HepG2 (cell line): ENCODE results near the gene ZNF786. TPM values are rescaled to one million over a fixed set of nuclear protein-coding genes. Genes with fewer than 3 reads are reported as not detected.

Experiments
- ATAC-seq: fragments of 200-7000 bp; cut with Tn5 transposase; 3 replicates; pipeline ENCODE4 v1.9.1; 2020; ENCODE audit warnings: mild to moderate bottlenecking, moderate library complexity
- BruUV-seq: library from RNA; stranded (reverse); fragments of 400-500 nt; replicated peaks from 2 replicates; lab custom pipeline; 2021; lab: Mats Ljungman, UMichigan
- CTCF ChIA-PET: fragments of 300-600 bp; formaldehyde crosslinking; extraction: SDS; loops from one replicate; lab custom pipeline; 2021; ENCODE audit warnings: low total read pairs, inconsistent platforms, low intra/inter-chr PET ratio; lab: Yijun Ruan, JAX
- POLR2A ChIA-PET: fragments of 350-600 bp; sonication (Branson Sonifier 250); formaldehyde crosslinking; loops from one replicate; lab custom pipeline; 2020; ENCODE audit warnings: antibody characterized with exemption, inconsistent platforms; lab: Yijun Ruan, JAX
- DNase-seq: peaks from one replicate; pipeline ENCODE4 v3.0.0-alpha.2; 2015; ENCODE audit warnings: low spot score
- FAIRE-seq: peaks from 3 replicates; lab custom pipeline; 2011; peaks lifted over from hg19 to GRCh38; lab: Jason Lieb, UNC
- H2AFZ ChIP-seq: one replicate; pipeline ENCODE4 v1.6.1; 2011; ENCODE audit warnings: low read length, inconsistent platforms
- H3K27ac ChIP-seq: fragments of 300-600 bp; 3 replicates; pipeline ENCODE4 v1.8.0; 2011; ENCODE audit warnings: mixed run types, mild to moderate bottlenecking, mixed read lengths, low read length, inconsistent platforms; ENCODE audit not compliant: insufficient read depth; ENCODE audit errors: extremely low read length
- H3K27me3 ChIP-seq, 2 experiments: fragments of 200-600 bp in 1 of 2; 2 replicates in 1 of 2; 3 replicates in 1 of 2; pipeline versions ENCODE4 v1.6.0 to v1.8.0; 2011; ENCODE audit warnings: low read length in 2 of 2, mild to moderate bottlenecking in 2 of 2, moderate library complexity in 2 of 2, inconsistent platforms in 1 of 2; ENCODE audit not compliant: insufficient read depth in 2 of 2, control insufficient read depth in 1 of 2
- H3K36me3 ChIP-seq, 2 experiments: fragments of 200-600 bp in 1 of 2; replicated peaks in 1 of 2; 2 replicates in 1 of 2; 3 replicates in 1 of 2; pipeline versions ENCODE4 v1.5.1 to v1.8.0; 2011; ENCODE audit warnings: low read length in 2 of 2, inconsistent platforms in 1 of 2; ENCODE audit not compliant: insufficient read depth in 2 of 2, control insufficient read depth in 1 of 2
- H3K4me1 ChIP-seq: 2 replicates; pipeline ENCODE4 v1.5.1; 2012; ENCODE audit warnings: low read length, inconsistent platforms; ENCODE audit not compliant: insufficient read depth
- H3K4me2 ChIP-seq: 2 replicates; pipeline ENCODE4 v1.6.0; 2011; ENCODE audit warnings: low read depth, low read length, inconsistent platforms
- H3K4me3 ChIP-seq, 3 experiments: fragments of 200-600 bp in 1 of 3; sonication (generic), shearing (Covaris generic) in 1 of 3; replicated peaks in 1 of 3; 2 replicates each; pipeline ENCODE4 v1.5.1; 2011 to 2016; ENCODE audit warnings: low read length in 3 of 3, inconsistent platforms in 2 of 3, low read depth in 2 of 3, mild to moderate bottlenecking in 2 of 3, control low read depth in 1 of 3, mixed read lengths in 1 of 3; ENCODE audit not compliant: insufficient read depth in 1 of 3
- H3K79me2 ChIP-seq: one replicate; pipeline ENCODE4 v1.6.1; 2011; ENCODE audit warnings: low read length, inconsistent platforms; ENCODE audit not compliant: insufficient read depth
- H3K9ac ChIP-seq: 2 replicates; pipeline ENCODE4 v1.6.0; 2011; ENCODE audit warnings: mild to moderate bottlenecking, low read depth, low read length, inconsistent platforms; ENCODE audit not compliant: insufficient read depth
- H3K9me3 ChIP-seq: 2 replicates; pipeline ENCODE4 v1.5.1; 2012; ENCODE audit warnings: mild to moderate bottlenecking, low read length
- H4K20me1 ChIP-seq: 2 replicates; pipeline ENCODE4 v1.6.0; 2011; ENCODE audit warnings: inconsistent platforms, mild to moderate bottlenecking, low read length, moderate library complexity; ENCODE audit not compliant: insufficient read depth
- CENPX ChIP-seq: sonication (generic); formaldehyde crosslinking; IDR thresholded peaks from 2 replicates; pipeline ENCODE4 v1.9.0; 2021; ENCODE audit warnings: mild to moderate bottlenecking, missing genetic modification reagents, moderate library complexity
- GATAD2A ChIP-seq: IDR thresholded peaks from 2 replicates; pipeline ENCODE4 v1.6.1; 2016
- IKZF5 ChIP-seq: IDR thresholded peaks from 2 replicates; pipeline ENCODE4 v1.6.1; 2018; ENCODE audit warnings: missing genetic modification reagents, mild to moderate bottlenecking, missing compliant biosample characterization
- ISL2 ChIP-seq: sonication (generic); formaldehyde crosslinking; IDR thresholded peaks from 2 replicates; pipeline ENCODE4 v1.5.0; 2020; ENCODE audit warnings: missing genetic modification reagents
- JUND ChIP-seq: sonication (generic); formaldehyde crosslinking; IDR thresholded peaks from 2 replicates; pipeline ENCODE4 v1.8.0; 2022; ENCODE audit warnings: mild to moderate bottlenecking, missing genetic modification reagents
- MAX ChIP-seq: IDR thresholded peaks from 2 replicates; pipeline ENCODE4 v1.6.1; 2012; ENCODE audit warnings: inconsistent platforms
- NR2F2 ChIP-seq: IDR thresholded peaks from 2 replicates; pipeline ENCODE4 v1.6.1; 2012; ENCODE audit warnings: low read depth, inconsistent platforms, borderline replicate concordance
- SAP130 ChIP-seq: IDR thresholded peaks from 2 replicates; pipeline ENCODE4 v1.6.1; 2016; ENCODE audit warnings: low read depth
- SOX13 ChIP-seq, 3 experiments: fragments of 450-650 bp in 1 of 3; sonication (generic) in 1 of 3; formaldehyde crosslinking in 1 of 3; IDR thresholded peaks in 2 of 3; conservative IDR thresholded peaks in 1 of 3; 2 replicates each; pipeline versions ENCODE4 v1.5.0 to v1.6.1; 2016 to 2020; ENCODE audit warnings: antibody characterized with exemption in 1 of 3, mild to moderate bottlenecking in 1 of 3, missing compliant biosample characterization in 1 of 3, missing genetic modification reagents in 1 of 3, moderate library complexity in 1 of 3
- THAP8 ChIP-seq: sonication (generic); formaldehyde crosslinking; IDR thresholded peaks from 2 replicates; pipeline ENCODE4 v1.5.1; 2020; ENCODE audit warnings: missing genetic modification reagents, mild to moderate bottlenecking, borderline replicate concordance
- ZNF577 ChIP-seq: sonication (generic); formaldehyde crosslinking; IDR thresholded peaks from 2 replicates; pipeline ENCODE4 v1.4.0; 2020; ENCODE audit warnings: mild to moderate bottlenecking, low read depth, missing genetic modification reagents, borderline replicate concordance
- ZXDC ChIP-seq: sonication (generic); formaldehyde crosslinking; IDR thresholded peaks from 2 replicates; pipeline ENCODE4 v1.5.0; 2020; ENCODE audit warnings: mild to moderate bottlenecking, missing genetic modification reagents
- WGBS: methylation state at CpG from one replicate; pipeline ENCODE4 v1.1.6; 2017; ENCODE audit warnings: low lambda C conversion rate; 5-methylcytosine and 5-hydroxymethylcytosine counted together
- in situ Hi-C: cut with HindIII; loops from 2 replicates; pipeline ENCODE4 v1.10.0; 2017; ENCODE audit warnings: low pct_unique_long_range_greater_than_20kb; ENCODE audit not compliant: extremely low pct_ligation_motif_present
- intact Hi-C: fragments of 100-400 bp; cut with micrococcal nuclease; formaldehyde crosslinking; loops from one replicate; pipeline ENCODE4 v1.10.0; 2022; ENCODE audit not compliant: unreplicated experiment
- polyA plus RNA-seq, 8 experiments: library from polyadenylated mRNA; depleted of rRNA in 3 of 8; stranded (reverse) in 7 of 8; unstranded in 1 of 8; fragments of >200 nt; fragmentation: Illumina TruSeq in 4 of 8; extraction: Trizol in 4 of 8; gene quantifications; 2 replicates each; pipeline versions ENCODE4 v1.2.1 to v1.2.3, GENCODE V29; 2011 to 2016; ENCODE audit warnings: low read depth in 4 of 8, missing spikeins in 1 of 8, mixed read lengths in 1 of 8; ENCODE audit not compliant: insufficient read depth in 1 of 8
- total RNA-seq, 5 experiments: library from RNA; depleted of rRNA; stranded (reverse); fragments of >200 nt; fragmentation: Illumina TruSeq; extraction: Trizol; gene quantifications; 2 replicates each; pipeline ENCODE4 v1.2.3, GENCODE V29; 2016; ENCODE audit warnings: low read depth in 1 of 5

ZNF786 gene
- total and polyA plus RNA-seq, 2 of the 13 experiments (the other 11 are each of a cell fraction or from before 2014, with no cell fraction given): 2.0 to 4.0 TPM

- H4K20me1 ChIP-seq: peaks cover 7% of the 10 kb centered on the region
- FAIRE-seq (peak; percentile 26), DNase-seq (no peak), ATAC-seq (no peak)
- intact Hi-C loops (no loop called here), in situ Hi-C loops (no loop called here)
- H3K27me3 ChIP-seq: no peaks in the 10 kb centered on the region; a peak in 1 of 5 replicates
- no peaks in the 10 kb centered on the region for H3K9me3 ChIP-seq
- peaks cover 45% of the 10 kb centered on the region for H3K4me1 ChIP-seq
- no peak overlapping the region for H2AFZ ChIP-seq
- H3K9ac ChIP-seq: peak overlapping the region; percentile 96
- TF ChIP-seq ZXDC (no peak), JUND (CRISPR knock-in tag) (no peak), SAP130 (CRISPR knock-in tag) (peak; percentile 12; the same call in 1 of the 2 replicates), MAX (0 out of 2 replicates have a peak, but pooled peaks have one; percentile 3), SOX13 (IDR thresholded peaks at IDR 0.05) (no peak), SOX13 (CRISPR knock-in tag; conservative IDR thresholded peaks at IDR 0.05 in 1 of 2, IDR thresholded peaks at IDR 0.05 in 1 of 2) (no peak), ZNF577 (CRISPR knock-in tag) (no peak), ISL2 (0 out of 2 replicates have a peak, but pooled peaks have one; percentile 12), CENPX (CRISPR knock-in tag) (no peak), GATAD2A (CRISPR knock-in tag) (peak; percentile 13; the same call in 1 of the 2 replicates), IKZF5 (CRISPR knock-in tag) (no peak), THAP8 (CRISPR knock-in tag) (no peak), NR2F2 (0 out of 2 replicates have a peak, but pooled peaks have one; percentile 9)
- H3K4me3 ChIP-seq: peak overlapping the region; percentile 90 to 95 (median 93)
- peaks cover 55% of the 10 kb centered on the region for H3K79me2 ChIP-seq
- peak overlapping the region; percentile 74 for H3K4me2 ChIP-seq
- H3K27ac ChIP-seq: peak overlapping the region; percentile 95
- peaks cover 4 to 16% of the 10 kb centered on the region in 2 experiments; a peak in 4 of 5 replicates for H3K36me3 ChIP-seq
- 4% methylated on average over 10 of the region's 10 CpGs for WGBS
- ChIA-PET POLR2A (interaction anchor here (2.7 kb wide), 1 partner anchor 38 kb away, joined by 13 read pairs; no protein-coding TSS in a partner anchor), CTCF (no interaction called here)
- BruUV-seq: no TSS peak
Measured at GRCh38 chr7:149027055-149027454, 63.5 kb downstream of the ZNF786 start.
